Measurements from ENCODE around the gene RASL10A.

- TF ChIP-seq EZH2 (IDR thresholded peaks at IDR 0.05; ENCODE audit: insufficient read depth, poor library complexity, severe bottlenecking) (no peak), EZH2phosphoT487 (IDR thresholded peaks at IDR 0.05; ENCODE audit: insufficient read depth, low read depth) (no peak)
These were observed 26.7 kb downstream of the RASL10A start for GRCh38 chr22:29288837-29289236.

All from GM23248 (cell line).